CD14-positive monocyte (primary cell): ENCODE measurements around the gene SLC35F3. TPM values are rescaled to one million over a fixed set of nuclear protein-coding genes. Genes with fewer than 3 reads are reported as not detected.
A peak's percentile ranks its signal among the peaks of the same experiment; 100 is the strongest.

Experiments used
- DNase-seq, 3 donors: peaks; one replicate each; pipeline ENCODE4 v3.0.0-alpha.2; 2011 to 2022
- H2AFZ ChIP-seq: 2 replicates; pipeline ENCODE4 v1.6.0; 2012; ENCODE audit warnings: mild to moderate bottlenecking, low read depth, low read length, inconsistent platforms; ENCODE audit not compliant: insufficient read depth, poor library complexity, severe bottlenecking
- H3K27ac ChIP-seq, 2 donors: 1 replicate in 1 of 2; 2 replicates in 1 of 2; pipeline ENCODE4 v1.5.1; 2012 to 2013; ENCODE audit warnings: low read length in 2 of 2, control low read depth in 1 of 2, inconsistent platforms in 1 of 2, low read depth in 1 of 2, mild to moderate bottlenecking in 1 of 2
- H3K27me3 ChIP-seq, 2 donors: one replicate each; pipeline versions ENCODE4 v1.6.0 to v1.6.1; 2011 to 2013; ENCODE audit warnings: low read length in 2 of 2; ENCODE audit not compliant: control insufficient read depth in 2 of 2, insufficient read depth in 2 of 2
- H3K36me3 ChIP-seq, 2 donors: replicated peaks in 1 of 2; 1 replicate in 1 of 2; 2 replicates in 1 of 2; pipeline versions ENCODE4 v1.5.1 to v1.6.1; 2012 to 2013; ENCODE audit warnings: low read length in 2 of 2, control low read depth in 1 of 2, inconsistent platforms in 1 of 2, mild to moderate bottlenecking in 1 of 2; ENCODE audit not compliant: insufficient read depth in 2 of 2, control insufficient read depth in 1 of 2
- H3K4me1 ChIP-seq, 2 donors: 1 replicate in 1 of 2; 2 replicates in 1 of 2; pipeline versions ENCODE4 v1.5.1 to v1.6.1; 2012 to 2013; ENCODE audit warnings: low read length in 2 of 2, control low read depth in 1 of 2, inconsistent platforms in 1 of 2, mild to moderate bottlenecking in 1 of 2, moderate library complexity in 1 of 2; ENCODE audit not compliant: insufficient read depth in 2 of 2, control insufficient read depth in 1 of 2
- H3K4me2 ChIP-seq: replicated peaks from 2 replicates; pipeline ENCODE3; 2012; ENCODE audit warnings: low read length, moderate library complexity, mild to moderate bottlenecking; ENCODE audit not compliant: poor library complexity, severe bottlenecking; ENCODE audit errors: extremely low read depth
- H3K4me3 ChIP-seq, 3 experiments: fragments of 200-600 bp in 1 of 3; sonication (generic) in 1 of 3; replicated peaks in 1 of 3; 1 replicate in 2 of 3; 2 replicates in 1 of 3; pipeline ENCODE4 v1.5.1; 2011 to 2013; ENCODE audit warnings: low read length in 3 of 3, mild to moderate bottlenecking in 3 of 3, control low read depth in 2 of 3, low read depth in 2 of 3, inconsistent platforms in 1 of 3, moderate library complexity in 1 of 3
- H3K79me2 ChIP-seq: 2 replicates; pipeline ENCODE4 v1.6.0; 2012; ENCODE audit warnings: mild to moderate bottlenecking, control low read depth, inconsistent platforms, low read length, moderate library complexity; ENCODE audit not compliant: insufficient read depth
- H3K9ac ChIP-seq: 2 replicates; pipeline ENCODE4 v1.6.0; 2017; ENCODE audit warnings: low read length, mild to moderate bottlenecking; ENCODE audit not compliant: insufficient read depth, poor library complexity, severe bottlenecking
- H3K9me3 ChIP-seq, 2 donors: replicated peaks in 1 of 2; 1 replicate in 1 of 2; 2 replicates in 1 of 2; pipeline versions ENCODE4 v1.5.1 to v1.6.1; 2012 to 2013; ENCODE audit warnings: low read length in 2 of 2, control low read depth in 1 of 2; ENCODE audit not compliant: control insufficient read depth in 1 of 2, insufficient read depth in 1 of 2
- H4K20me1 ChIP-seq: 2 replicates; pipeline ENCODE4 v1.6.0; 2012; ENCODE audit warnings: mild to moderate bottlenecking, low read length, control low read depth, moderate library complexity; ENCODE audit not compliant: insufficient read depth
- H3K27ac Mint-ChIP-seq, 7 donors: one replicate each; pipeline ENCODE4 v1.8.0; 2020; ENCODE audit warnings: mild to moderate bottlenecking in 7 of 7, mixed read lengths in 7 of 7, moderate library complexity in 6 of 7, inconsistent platforms in 2 of 7
- H3K27me3 Mint-ChIP-seq, 3 donors: one replicate each; pipeline ENCODE4 v1.8.0; 2021 to 2022; ENCODE audit warnings: low read depth in 3 of 3, mild to moderate bottlenecking in 3 of 3, mixed read lengths in 3 of 3, moderate library complexity in 3 of 3, inconsistent platforms in 1 of 3
- H3K36me3 Mint-ChIP-seq, 2 donors: one replicate each; pipeline ENCODE4 v1.8.0; 2020; ENCODE audit warnings: mixed read lengths in 2 of 2, inconsistent platforms in 1 of 2, mild to moderate bottlenecking in 1 of 2
- H3K4me1 Mint-ChIP-seq: one replicate; pipeline ENCODE4 v1.8.0; 2020; ENCODE audit warnings: mild to moderate bottlenecking, mixed read lengths
- H3K4me3 Mint-ChIP-seq, 2 donors: one replicate each; pipeline ENCODE4 v1.8.0; 2020; ENCODE audit warnings: mild to moderate bottlenecking in 2 of 2, mixed read lengths in 2 of 2, moderate library complexity in 1 of 2
- H3K9me3 Mint-ChIP-seq, 7 donors: one replicate each; pipeline ENCODE4 v1.8.0; 2020 to 2022; ENCODE audit warnings: mixed read lengths in 7 of 7, mild to moderate bottlenecking in 6 of 7, moderate library complexity in 6 of 7, inconsistent platforms in 2 of 7
- CTCF ChIP-seq: fragments of 200-600 bp; IDR thresholded peaks from one replicate; pipeline ENCODE4 v1.8.0; 2022; ENCODE audit warnings: antibody characterized with exemption, mild to moderate bottlenecking
- WGBS: methylation state at CpG from one replicate; pipeline ENCODE4 v1.1.5; 2013; ENCODE audit warnings: missing lambda C conversion rate; ENCODE audit not compliant: insufficient coverage; 5-methylcytosine and 5-hydroxymethylcytosine counted together
- intact Hi-C, 2 donors: fragments of 100-400 bp; cut with micrococcal nuclease; formaldehyde crosslinking; loops; one replicate each; pipeline versions ENCODE4 v1.15.0 to v1.15.1; 2023
- polyA plus RNA-seq, 3 donors: library from polyadenylated mRNA; depleted of rRNA in 1 of 3; unstranded in 2 of 3; stranded (reverse) in 1 of 3; fragments of 300-500 nt in 2 of 3; fragments of >200 nt in 1 of 3; fragmentation: Illumina TruSeq in 2 of 3; gene quantifications; 1 replicate in 2 of 3; 2 replicates in 1 of 3; pipeline ENCODE4 v1.2.3, GENCODE V29; 2012 to 2021

The SLC35F3 gene
- polyA plus RNA-seq, 3 donors: 0.17 to 0.78 TPM; not detected in 1

- no peak overlapping the region for H3K4me3 ChIP-seq
- WGBS: 63% methylated on average over 3 of the region's 6 CpGs
- Mint-ChIP-seq H3K27me3 (peaks cover 4 to 24% (median 5%) of the 10 kb centered on the region in 3 donors), H3K4me1 (peaks cover 18% of the 10 kb centered on the region), H3K4me3 (no peak overlapping the region), H3K27ac (peak overlapping the region in 1 of 7 donors; percentile 46), H3K36me3 (no peaks in the 10 kb centered on the region), H3K9me3 (peaks cover 2 to 10% (median 7%) of the 10 kb centered on the region in 7 donors)
- H4K20me1 ChIP-seq: no peaks in the 10 kb centered on the region
- no peaks in the 10 kb centered on the region for H3K36me3 ChIP-seq
- no peak for TF ChIP-seq CTCF
- no peaks in the 10 kb centered on the region for H3K9me3 ChIP-seq
- no peak overlapping the region for H2AFZ ChIP-seq
- DNase-seq: no peak
- no peaks in the 10 kb centered on the region for H3K79me2 ChIP-seq
- H3K9ac ChIP-seq: no peak overlapping the region
- intact Hi-C loops: loop anchor here (10.0 kb wide), 3 partner anchors 84 to 284 kb away; partner anchors contain the start of gene TARBP1 (in 1 of the 2)
- H3K4me1 ChIP-seq: peaks cover 8 to 10% of the 10 kb centered on the region in 2 donors
- H3K27ac ChIP-seq: no peak overlapping the region
- no peaks in the 10 kb centered on the region for H3K27me3 ChIP-seq
- no peak overlapping the region for H3K4me2 ChIP-seq
These were observed 416.8 kb downstream of the SLC35F3 start for GRCh38 chr1:234321231-234321630.

GRCh38 chr1:234322097-234322496 lies 417.6 kb downstream of the SLC35F3 start:
- Mint-ChIP-seq H3K4me1 (peaks cover 26% of the 10 kb centered on the region), H3K36me3 (no peaks in the 10 kb centered on the region), H3K27ac (peak overlapping the region in 2 of 7 donors; percentile 3 to 44), H3K9me3 (peaks cover 2 to 17% (median 10%) of the 10 kb centered on the region in 7 donors), H3K4me3 (no peak overlapping the region), H3K27me3 (peaks cover 4 to 24% (median 4%) of the 10 kb centered on the region in 3 donors)
- Histone ChIP-seq H3K4me3 (no peak overlapping the region), H3K4me1 (peaks cover 17 to 19% of the 10 kb centered on the region in 2 donors), H3K27ac (no peak overlapping the region), H3K79me2 (no peaks in the 10 kb centered on the region), H2AFZ (no peak overlapping the region), H3K4me2 (no peak overlapping the region), H3K36me3 (no peaks in the 10 kb centered on the region), H3K9ac (no peak overlapping the region), H3K9me3 (no peaks in the 10 kb centered on the region), H3K27me3 (no peaks in the 10 kb centered on the region), H4K20me1 (no peaks in the 10 kb centered on the region)
- DNase-seq: no peak
- no peak for TF ChIP-seq CTCF
- intact Hi-C loops: loop anchor here (10.0 kb wide), 3 partner anchors 83 to 283 kb away; partner anchors contain the start of gene TARBP1 (in 1 of the 2)
- no CpG with 5 or more reads among the region's 3 CpGs for WGBS
